NCI-H345 treated with DMSO at 0.1 percent for 48 hours (cell line): ENCODE measurements around the gene ETFBKMT.
"Not testable (repeated sequence)": the region's sequence is repeated elsewhere in the genome, so short reads cannot be mapped to it uniquely, and the experiment has no call there.

Experiments used
- DNase-seq: peaks from one replicate; lab custom pipeline; 2025; ENCODE audit not compliant: unreplicated experiment; lab: John Stamatoyannopoulos, UW

Gene ETFBKMT

DNA sequence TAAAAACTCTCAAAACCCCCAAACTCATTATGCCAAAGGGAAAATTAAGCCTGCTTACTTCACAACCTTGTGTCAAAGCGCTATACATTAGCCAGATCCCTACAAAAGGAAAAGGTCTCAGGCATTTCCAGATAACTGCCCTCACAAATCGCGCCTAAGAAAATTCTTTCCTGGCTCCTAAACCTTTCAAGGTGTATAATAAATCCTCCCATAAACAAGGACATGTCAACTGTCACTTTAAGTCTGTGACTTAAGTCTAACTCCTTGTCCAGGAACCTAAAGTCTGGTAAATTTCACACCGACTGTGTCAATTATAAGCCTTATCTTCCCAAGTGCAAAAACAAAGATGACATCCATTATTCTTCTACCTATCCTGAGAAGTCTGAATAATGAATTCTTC lies 4.3 kb upstream of the ETFBKMT start:
- no peak for DNase-seq

DNA sequence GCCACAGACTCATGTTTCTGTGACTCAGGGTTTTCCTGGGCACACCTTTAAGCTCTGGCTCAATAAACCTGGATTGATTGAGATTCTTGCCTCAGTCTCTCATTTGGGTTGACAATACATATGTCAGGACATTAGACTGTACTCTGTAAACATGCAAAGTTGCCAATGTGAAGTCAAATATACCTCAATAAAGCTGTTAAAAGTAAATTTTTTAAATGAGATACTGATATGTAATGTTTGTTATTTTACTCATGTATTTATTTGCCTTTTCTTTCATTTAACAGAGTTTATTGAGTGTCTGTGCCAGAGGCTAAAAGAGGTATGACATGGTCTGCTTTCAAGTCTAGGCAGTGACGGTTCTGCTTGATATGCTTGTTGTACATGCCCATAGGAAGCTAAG lies 3.7 kb upstream of the ETFBKMT start:
- DNase-seq = no peak

DNA sequence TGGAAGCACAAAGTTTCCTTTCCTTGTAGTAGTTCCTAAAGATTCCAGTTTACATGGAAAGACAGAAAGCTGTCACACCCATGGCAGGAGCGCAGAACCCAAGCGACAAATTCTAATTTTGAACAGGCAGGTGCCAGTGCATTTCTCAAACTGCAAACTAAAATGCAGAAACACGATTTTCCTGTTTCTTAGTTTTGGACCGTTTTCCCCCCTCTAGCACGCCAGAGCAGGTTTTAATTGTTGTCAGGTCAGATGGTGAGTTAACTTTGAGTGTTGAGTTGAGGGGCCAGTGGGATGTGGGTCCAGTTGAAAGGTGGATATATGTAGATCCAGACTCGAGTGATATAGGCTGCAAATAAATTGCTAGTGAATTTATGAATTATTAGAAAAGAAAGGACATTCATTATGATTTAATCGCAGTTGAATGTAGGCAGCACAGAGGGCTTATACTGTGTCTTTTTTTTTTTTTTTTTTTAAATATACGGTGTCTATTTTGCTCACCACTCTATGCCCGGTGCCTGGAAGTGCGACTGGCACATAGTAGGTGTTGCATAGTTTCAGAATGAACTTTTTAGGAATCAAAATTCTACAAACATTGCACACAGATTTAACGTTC lies 909 bp upstream of the ETFBKMT start:
- DNase-seq = no peak

DNA sequence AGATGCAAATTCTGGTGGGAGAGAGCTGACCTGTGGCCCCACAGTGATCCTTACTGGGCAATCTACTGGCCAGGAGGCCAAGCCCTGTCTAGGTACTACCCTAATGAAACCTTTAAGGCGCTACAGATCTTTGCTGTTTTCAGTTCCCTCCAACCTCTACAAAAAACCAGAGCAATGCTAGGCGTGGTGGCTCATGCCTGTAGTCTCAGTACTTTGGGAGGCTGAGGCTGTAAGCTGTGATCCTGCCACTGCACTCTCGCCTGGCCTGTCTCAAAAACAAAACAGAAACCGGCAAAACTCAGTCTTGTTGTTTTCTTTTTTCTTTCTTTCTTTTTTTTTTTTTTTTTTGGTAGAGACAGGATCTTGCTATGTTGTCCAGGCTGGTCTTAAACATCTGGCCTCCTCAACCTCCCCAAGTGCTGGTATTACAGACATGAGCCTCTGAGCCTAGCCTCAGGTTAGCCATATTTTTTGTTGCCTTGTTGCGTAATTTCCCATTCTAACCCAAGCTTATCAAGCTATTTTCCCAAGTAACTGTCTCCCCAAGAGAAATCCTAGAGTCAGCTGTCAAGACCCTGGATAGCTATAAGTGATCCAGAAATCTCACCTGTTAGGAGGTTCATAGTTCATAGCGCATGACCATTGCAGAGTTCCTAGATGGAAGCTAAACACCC lies 2.8 kb downstream of the ETFBKMT start:
- no peak for DNase-seq

DNA sequence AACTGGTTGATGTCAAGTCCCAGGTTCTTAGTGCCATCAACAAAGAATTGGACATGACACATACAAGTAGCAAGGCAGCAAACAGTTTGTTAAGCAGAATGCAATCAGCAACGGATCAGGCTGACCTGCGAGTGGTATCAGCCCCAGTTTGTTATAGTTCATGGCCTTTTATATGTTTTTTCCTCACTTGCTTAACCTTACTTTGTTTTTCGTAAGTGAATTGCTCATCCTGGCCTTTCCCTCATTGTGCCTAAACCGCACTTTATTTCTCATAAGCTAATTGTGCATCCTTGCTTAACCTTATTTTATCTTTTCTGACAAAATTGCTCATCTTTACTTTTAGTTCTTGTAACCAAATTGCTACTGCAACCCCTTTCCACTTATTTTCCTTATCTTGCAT lies 4.1 kb downstream of the ETFBKMT start:
- no peak for DNase-seq

DNA sequence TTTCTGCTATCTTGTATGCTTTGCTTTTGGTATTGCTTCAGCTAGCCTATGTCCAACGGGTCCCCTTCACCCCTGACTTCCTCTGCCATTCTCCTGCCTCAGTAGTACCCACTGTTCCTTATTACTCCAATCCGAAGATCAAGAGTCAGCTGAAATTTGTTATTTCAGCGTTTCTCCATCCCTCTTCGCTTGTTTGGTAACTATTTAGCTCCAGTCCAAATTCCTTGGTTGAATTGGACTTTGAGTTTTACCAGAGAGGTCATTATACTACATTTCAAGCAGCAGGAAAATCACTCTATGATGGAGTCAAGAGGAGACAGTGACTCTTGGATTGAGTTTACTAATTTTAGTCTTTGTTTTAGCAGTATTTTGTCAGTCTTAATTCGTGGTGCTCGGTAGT lies 4.5 kb downstream of the ETFBKMT start:
- no peak for DNase-seq

DNA sequence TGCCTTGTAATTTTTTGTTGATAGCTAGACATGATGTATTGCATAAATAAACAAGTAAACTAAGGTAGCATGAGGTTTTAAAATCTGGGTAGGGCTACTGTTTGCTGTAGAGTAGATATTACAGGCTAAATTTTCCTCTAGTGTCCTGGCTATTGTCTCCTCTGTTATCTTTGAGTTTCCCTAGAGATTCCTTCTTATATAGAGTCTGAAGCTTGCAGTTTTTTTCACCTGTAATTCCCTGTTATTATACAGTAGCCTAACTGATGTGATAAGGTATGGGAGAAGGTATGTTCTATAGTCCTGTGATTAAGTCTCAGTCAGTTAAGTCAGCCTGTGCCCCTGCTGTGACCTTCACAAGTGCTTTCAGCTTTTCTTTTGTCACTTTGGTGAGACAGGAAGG lies 9.5 kb downstream of the ETFBKMT start:
- DNase-seq = no peak

DNA sequence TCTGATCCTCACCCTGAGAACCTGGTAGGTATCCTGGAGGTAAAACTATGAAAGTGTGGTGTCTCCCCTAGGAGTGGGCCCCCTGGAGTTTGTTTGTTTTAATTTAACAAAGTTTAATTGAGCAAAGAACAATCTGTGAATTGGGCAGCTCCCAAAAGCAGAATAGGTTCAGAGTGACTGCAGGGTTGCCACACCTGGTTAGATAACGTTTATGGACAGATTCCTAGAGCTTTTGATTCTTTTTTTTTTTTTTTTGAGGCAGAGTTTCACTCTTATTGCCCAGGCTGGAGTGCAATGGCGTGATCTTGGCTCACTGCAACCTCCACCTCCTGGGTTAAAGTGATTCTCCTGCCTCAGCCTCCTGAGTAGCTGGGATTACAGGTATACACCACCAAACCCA lies 10.1 kb downstream of the ETFBKMT start:
- not testable (repeated sequence) for DNase-seq

DNA sequence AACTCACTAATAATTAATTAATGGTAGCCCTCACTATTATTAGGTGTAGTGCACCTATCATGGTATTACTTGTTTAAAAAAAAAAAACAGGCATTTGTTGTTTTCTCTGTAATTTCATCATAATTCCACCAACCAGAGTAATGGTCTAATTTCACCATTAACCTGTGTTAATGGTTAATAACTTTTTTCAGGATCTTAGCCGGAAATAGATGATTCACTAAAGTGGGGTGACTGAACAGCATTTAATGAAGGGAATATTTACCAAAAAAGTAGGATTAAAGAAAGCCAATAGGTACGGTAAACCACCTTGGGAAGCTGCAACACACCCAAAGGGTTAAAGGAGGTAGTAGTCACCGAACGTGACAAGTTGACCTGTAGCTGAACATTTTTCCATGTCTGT lies 13.0 kb downstream of the ETFBKMT start:
- DNase-seq = no peak

DNA sequence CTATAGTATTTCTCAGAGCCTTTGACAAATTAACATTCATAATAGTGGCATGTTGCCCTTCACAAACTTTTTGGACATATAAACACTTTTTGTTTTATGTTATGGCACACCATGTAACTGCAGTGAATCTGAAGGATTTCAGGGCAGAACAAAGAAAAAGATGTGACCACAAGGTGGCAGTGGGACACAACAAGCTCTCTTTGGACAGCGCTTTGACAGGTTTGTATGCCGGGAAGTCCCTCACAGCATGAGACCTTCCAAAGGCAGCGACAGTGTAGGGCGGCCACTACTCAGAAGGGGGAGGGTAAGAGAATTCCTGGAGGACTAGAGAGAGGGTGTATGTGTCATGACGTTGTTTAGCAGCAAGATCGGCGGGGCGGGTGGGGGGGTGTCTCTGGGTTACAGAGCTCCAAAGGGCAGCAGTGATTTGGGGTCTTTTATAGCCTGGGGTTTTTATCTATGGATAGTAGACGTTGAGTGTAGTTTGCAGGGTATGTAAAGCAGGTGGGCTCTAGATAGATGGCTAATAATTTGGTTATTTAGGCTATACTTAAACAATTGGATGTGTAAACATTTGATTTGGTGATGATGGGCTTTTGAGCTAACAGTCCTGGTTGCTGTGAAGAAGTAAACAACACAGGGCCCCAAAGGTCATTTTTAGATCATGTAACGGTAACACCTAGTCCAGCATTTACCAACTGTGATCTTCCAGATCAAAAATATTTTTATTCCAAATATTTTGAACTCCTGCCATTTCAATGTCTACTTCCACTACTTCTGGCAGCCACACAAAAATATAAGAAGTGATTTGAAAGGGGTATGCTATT lies 22.9 kb downstream of the ETFBKMT start:
- peak; percentile 29 for DNase-seq

DNA sequence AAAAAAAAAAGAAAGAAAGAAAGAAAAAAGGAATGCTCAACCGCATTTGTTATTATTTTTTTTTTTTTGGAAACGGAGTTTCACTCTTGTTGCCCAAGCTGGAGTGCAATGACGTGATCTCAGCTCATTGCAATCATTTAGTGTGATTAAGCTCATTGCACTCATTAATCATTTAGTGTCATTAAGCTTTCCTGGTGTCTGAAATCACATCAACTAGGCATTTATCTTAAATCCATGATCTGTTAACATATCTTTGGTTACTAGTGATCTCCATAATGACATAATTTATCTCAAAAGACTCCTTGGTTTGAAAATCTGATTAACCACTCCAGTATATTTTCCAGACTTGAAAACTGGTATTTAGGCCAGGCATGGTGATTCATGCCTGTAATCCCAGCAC lies 26.3 kb downstream of the ETFBKMT start:
- no peak for DNase-seq

DNA sequence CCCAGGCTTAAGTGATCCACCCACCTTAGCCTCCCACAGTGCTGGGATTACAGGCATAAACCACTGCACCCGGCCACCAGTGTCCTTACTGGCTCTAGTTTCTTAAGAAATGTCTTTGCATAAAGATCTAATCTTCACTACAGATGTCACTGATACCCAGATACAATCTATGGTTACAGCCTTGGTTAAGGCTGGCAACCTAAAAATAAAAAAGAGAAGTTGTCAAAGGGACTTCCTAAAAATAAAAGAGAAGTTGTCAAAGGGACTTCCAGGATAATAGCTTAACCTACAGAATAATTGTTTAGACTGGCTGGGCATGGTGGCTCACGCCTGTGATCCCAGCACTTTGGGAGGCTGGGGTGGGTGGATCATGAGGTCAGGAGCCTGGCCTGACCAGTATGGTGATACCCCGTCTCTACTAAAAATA lies 27.6 kb downstream of the ETFBKMT start:
- no peak for DNase-seq

DNA sequence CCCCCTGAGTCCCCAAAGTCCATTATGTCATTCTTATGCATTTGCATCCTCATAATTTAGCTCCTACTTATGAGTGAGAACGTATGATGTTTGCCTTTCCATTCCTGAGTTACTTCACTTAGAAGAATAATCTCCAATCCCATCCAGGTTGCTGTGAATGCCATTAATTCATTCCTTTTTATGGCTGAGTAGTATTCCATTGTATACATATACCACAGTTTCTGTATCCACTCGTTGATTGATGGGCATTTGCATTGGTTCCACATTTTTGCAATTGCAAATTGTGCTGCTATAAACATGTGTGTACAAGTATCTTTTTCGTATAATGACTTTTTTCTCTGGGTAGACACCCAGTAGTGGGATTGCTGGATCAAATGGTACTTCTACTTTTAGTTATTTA lies 30.4 kb downstream of the ETFBKMT start:
- not testable (repeated sequence) for DNase-seq

DNA sequence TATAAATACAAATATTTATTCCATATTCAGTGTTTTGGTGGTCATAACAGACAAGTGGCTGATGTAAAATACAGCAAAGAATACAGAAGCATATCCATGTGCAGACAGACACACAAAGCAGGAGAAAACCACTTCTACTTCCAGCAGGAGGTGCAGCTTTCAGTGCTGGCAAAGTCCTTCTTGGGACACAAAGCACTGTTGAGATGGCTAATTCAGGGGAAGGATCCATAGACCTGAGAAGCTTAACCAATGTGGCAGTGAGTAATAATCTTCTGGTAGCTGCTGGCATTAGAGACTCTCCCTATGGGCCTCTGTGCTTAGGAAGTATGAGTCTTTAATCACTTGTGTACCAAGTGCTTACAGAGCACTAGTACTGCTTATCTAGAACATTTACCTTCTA lies 42.6 kb downstream of the ETFBKMT start:
- DNase-seq = no peak

DNA sequence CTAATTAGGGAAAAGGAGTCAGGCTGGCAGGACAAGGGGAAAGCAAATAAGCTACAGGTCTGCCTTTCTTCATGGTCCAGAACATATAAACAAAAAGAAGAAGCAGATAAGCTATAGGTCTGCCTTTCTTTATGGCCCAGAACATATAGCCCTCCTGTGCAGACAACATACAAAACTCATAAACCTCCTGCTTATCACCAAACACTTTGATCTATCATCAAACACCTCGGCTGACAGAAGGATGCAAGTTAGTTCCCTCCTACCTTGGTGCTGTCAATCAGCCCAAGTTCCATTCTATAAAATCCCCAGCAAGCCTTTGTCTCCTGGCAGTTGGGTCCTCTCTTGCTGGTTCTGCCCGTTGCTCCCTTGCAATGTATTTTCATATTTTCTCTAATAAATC lies 46.1 kb downstream of the ETFBKMT start:
- DNase-seq = no peak

DNA sequence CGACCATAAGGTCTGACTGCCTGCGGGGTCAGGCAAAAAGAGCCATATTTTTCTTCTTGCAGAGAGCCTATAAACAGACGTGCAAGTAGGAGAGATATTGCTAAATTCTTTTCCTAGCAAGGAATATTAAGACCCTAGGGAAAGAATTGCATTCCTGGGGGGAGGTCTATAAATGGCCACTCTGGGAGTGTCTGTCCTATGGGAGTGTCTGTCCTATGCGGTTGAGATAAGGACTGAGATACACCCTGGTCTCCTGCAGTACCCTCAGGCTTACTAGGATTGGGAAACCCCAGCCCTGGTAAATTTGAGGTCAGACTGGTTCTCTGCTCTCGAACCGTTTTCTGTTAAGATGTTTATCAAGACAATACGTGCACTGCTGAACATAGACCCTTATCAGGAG lies 48.6 kb downstream of the ETFBKMT start:
- DNase-seq = not testable (repeated sequence)

DNA sequence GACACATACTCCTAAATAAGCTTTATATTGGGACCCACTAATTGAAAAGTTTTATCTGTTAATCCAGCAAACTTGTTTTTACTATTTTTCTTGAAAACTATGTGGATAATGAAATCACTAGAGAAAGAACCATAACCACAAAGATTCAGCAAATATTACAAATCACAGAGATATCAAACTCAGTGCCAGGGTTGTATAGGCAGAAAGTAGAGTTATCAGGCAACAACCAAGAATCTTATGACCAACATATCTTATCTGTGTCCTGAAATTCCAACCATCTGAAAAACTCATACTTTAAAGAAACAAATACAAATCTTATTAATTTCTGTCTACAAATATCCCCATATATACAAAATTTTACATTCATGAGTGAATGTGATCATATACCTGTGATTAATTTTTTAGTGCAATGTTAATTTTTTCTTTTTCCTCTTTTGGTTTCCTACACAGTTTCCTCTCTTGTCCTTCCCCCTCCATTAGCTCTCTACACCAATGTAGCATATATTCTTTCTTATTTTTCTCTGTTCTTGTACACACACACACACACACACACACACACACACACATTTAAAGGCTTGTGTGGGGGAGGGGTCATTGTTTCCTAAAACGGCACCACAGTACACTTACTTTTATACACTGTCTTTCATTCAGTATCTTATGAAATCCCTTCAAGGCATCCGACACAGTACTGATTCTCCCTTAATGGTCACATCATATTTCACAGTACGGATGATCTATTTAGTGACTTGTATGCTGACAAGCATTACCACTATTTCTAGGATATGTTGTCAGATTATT lies 50.7 kb downstream of the ETFBKMT start:
- no peak for DNase-seq

DNA sequence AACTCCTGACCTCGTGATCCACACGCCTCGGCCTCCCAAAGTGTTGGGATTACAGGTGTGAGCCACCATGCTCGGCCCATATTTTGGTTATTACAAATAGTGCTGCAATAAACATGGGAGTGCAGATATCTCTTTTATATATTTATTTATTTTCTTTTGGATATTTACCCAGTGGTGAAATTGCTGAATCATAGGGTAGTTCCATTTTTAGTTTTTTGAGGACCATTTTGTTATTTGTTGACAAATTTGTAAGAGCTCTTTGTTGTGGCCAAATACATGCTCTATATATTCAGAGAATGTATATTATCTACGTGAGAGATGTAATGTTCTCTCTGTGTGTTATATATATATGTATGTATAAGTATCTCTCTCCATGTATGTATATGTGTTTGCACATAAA lies 53.4 kb downstream of the ETFBKMT start:
- DNase-seq = no peak

DNA sequence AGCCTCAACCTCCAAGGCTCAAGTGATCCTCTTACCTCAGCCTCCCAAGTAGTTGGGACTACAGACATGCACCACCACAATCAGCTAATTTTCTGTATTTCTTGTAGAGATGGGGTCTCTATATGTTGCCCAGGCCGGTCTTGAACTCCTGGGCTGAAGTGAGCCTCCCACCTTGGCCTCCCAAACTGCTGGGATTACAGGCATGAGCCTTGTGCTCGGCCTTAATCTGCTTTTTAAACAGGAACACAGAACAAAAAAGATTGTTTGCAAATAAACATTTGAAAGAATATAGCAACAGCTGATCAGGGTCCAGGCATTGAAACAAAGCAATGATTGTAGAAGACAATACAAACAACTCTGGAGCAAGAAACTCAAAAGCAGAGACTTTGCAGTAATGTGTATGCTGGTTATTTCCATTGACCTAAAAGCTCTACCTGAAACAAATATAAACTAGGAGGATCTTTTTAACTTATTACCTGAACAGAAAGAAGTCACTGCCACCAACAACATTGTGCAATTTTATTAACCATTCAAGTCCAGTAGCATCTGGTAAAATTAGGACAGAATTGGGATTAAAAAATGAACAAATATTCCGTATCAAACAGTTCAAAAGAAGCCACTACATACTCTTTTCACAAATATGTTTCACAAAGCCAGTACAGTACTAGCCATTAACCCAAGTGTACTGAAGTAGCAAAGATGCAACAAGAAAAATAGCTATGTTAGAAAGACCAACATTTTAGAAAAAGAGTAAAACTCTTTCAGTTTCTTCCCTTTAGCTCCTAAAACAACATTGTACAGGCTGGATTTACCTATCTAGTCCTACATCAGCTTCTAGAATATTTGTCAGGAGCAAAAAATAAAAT lies 55.2 kb downstream of the ETFBKMT start:
- DNase-seq = no peak

DNA sequence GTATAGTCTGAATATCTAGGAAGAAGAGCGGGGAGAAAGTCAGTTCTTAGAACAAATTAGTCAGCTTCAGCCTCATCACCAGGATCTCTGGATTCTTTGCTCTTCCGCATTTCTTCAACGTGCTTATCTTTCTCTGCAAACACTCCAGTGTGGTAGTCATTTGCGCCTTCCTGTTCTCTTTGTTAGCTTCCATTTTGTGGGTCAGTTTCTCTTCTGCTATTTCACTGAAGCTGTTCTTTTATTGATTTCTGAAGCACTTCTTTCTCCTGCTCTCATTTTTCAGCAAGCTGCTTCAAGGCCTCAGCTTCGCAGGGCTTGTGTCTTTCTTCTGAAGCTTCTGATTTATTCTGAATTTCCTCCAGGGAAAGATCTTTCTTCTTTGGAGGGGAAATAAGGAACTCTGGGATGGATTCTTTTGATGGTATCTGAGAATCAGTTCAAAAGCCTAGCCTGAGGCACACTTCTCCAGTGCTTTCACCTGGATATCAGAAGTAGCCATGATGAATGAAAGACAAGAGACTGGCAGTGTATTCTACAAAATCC lies 55.9 kb downstream of the ETFBKMT start:
- no peak for DNase-seq
